ENCODE data around the gene BBX.

The BBX gene

GRCh38 chr3:107847791-107848190 is 325.0 kb downstream of the BBX start:
- TF ChIP-seq POLR2A (IDR thresholded peaks at IDR 0.05; ENCODE audit: low read length) (no peak), GATA1 (IDR thresholded peaks at IDR 0.05; ENCODE audit: low read depth, low read length) (no peak)
- DNase-seq: no peak

- DNase-seq: no peak
- TF ChIP-seq GATA1 (IDR thresholded peaks at IDR 0.05; ENCODE audit: low read depth, low read length): no peak
- TF ChIP-seq POLR2A (IDR thresholded peaks at IDR 0.05; ENCODE audit: low read length): no peak
These were observed 325.7 kb downstream of the BBX start for GRCh38 chr3:107848351-107848915.

GRCh38 chr3:107850681-107851080 is 327.9 kb downstream of the BBX start:
- no peak for TF ChIP-seq GATA1 (IDR thresholded peaks at IDR 0.05; ENCODE audit: low read depth, low read length)
- no peak for TF ChIP-seq POLR2A (IDR thresholded peaks at IDR 0.05; ENCODE audit: low read length)
- no peak for DNase-seq

GRCh38 chr3:107853821-107854220 is 331.1 kb downstream of the BBX start:
- DNase-seq: no peak
- TF ChIP-seq GATA1 (IDR thresholded peaks at IDR 0.05; ENCODE audit: low read depth, low read length) (no peak), POLR2A (IDR thresholded peaks at IDR 0.05; ENCODE audit: low read length) (no peak)

GRCh38 chr3:107854733-107855132 is 332.0 kb downstream of the BBX start:
- TF ChIP-seq POLR2A (IDR thresholded peaks at IDR 0.05; ENCODE audit: low read length) (no peak), GATA1 (IDR thresholded peaks at IDR 0.05; ENCODE audit: low read depth, low read length) (no peak)
- DNase-seq: no peak

- DNase-seq: peak; percentile 16 to 22
- TF ChIP-seq POLR2A (IDR thresholded peaks at IDR 0.05; ENCODE audit: low read length): no peak
- TF ChIP-seq GATA1 (IDR thresholded peaks at IDR 0.05; ENCODE audit: low read depth, low read length): no peak
These were observed 332.9 kb downstream of the BBX start for GRCh38 chr3:107855710-107856109.

GRCh38 chr3:107857854-107858253 is 335.1 kb downstream of the BBX start:
- TF ChIP-seq GATA1 (IDR thresholded peaks at IDR 0.05; ENCODE audit: low read depth, low read length) (no peak), POLR2A (IDR thresholded peaks at IDR 0.05; ENCODE audit: low read length) (no peak)
- no peak for DNase-seq

GRCh38 chr3:107858876-107859275 is 336.1 kb downstream of the BBX start:
- DNase-seq: no peak
- no peak for TF ChIP-seq GATA1 (IDR thresholded peaks at IDR 0.05; ENCODE audit: low read depth, low read length)
- TF ChIP-seq POLR2A (IDR thresholded peaks at IDR 0.05; ENCODE audit: low read length): no peak
